HCT116 (cell line): ENCODE results near the gene STRBP. TPM values are rescaled to one million over a fixed set of nuclear protein-coding genes. Genes with fewer than 3 reads are reported as not detected.

ENCODE experiments used
- ATAC-seq: fragments of 200-7000 bp; cut with Tn5 transposase; 2 replicates; pipeline ENCODE4 v1.9.1; 2020; ENCODE audit warnings: mild to moderate bottlenecking, moderate library complexity
- BruUV-seq: library from RNA; stranded (reverse); fragments of 400-500 nt; replicated peaks from 2 replicates; lab custom pipeline; 2021; lab: Mats Ljungman, UMichigan
- CTCF ChIA-PET: fragments of 300-600 bp; sonication (Branson Sonifier 250); formaldehyde crosslinking; loops from one replicate; lab custom pipeline; 2021; ENCODE audit warnings: antibody characterized with exemption; lab: Charles Lee
- POLR2A ChIA-PET: fragments of 300-600, 350-600 bp; sonication (Branson Sonifier 250); formaldehyde crosslinking; loops from one replicate; lab custom pipeline; 2021; ENCODE audit warnings: antibody characterized with exemption; lab: Charles Lee
- RAD21 ChIA-PET, 2 experiments: fragments of 300-600 bp; sonication (Branson Sonifier 250); formaldehyde crosslinking; loops; one replicate each; lab custom pipeline; 2023; ENCODE audit warnings: low total read pairs in 2 of 2; ENCODE audit not compliant: uncharacterized antibody in 2 of 2, unreplicated experiment in 2 of 2, low non-redundant PET in 1 of 2; lab: Charles Lee
- DNase-seq: peaks from one replicate; pipeline ENCODE4 v3.0.0-alpha.2; 2010; ENCODE audit warnings: low read depth, low spot score
- H2AFZ ChIP-seq: fragments of 200-600 bp; shearing (Covaris generic), sonication (generic); 2 replicates; pipeline ENCODE4 v1.6.1; 2017; ENCODE audit warnings: low read depth, mixed run types, mixed read lengths, antibody characterized with exemption, low read length; ENCODE audit not compliant: poor library complexity, severe bottlenecking
- H3K27ac ChIP-seq: 2 replicates; pipeline ENCODE4 v1.5.1; 2012; ENCODE audit warnings: low read depth, low read length
- H3K27me3 ChIP-seq: fragments of 200-600 bp; sonication (generic); 2 replicates; pipeline ENCODE4 v1.6.1; 2016; ENCODE audit warnings: mixed run types, low read length, mixed read lengths; ENCODE audit not compliant: insufficient read depth
- H3K36me3 ChIP-seq, 2 experiments: fragments of 200-500 bp in 1 of 2; fragments of 200-600 bp in 1 of 2; sonication (Bioruptor generic) in 1 of 2; sonication (generic) in 1 of 2; 2 replicates each; pipeline versions ENCODE4 v1.5.1 to v1.6.1; 2014 to 2016; ENCODE audit warnings: low read length in 2 of 2, inconsistent platforms in 1 of 2, mixed read lengths in 1 of 2, mixed run types in 1 of 2; ENCODE audit not compliant: insufficient read depth in 2 of 2, control insufficient read depth in 1 of 2
- H3K4me1 ChIP-seq, 2 experiments: fragments of 200-600 bp in 1 of 2; sonication (generic) in 1 of 2; 2 replicates each; pipeline versions ENCODE4 v1.5.1 to v1.6.1; 2012 to 2017; ENCODE audit warnings: low read length in 2 of 2, inconsistent platforms in 1 of 2, mild to moderate bottlenecking in 1 of 2, mixed read lengths in 1 of 2, mixed run types in 1 of 2, moderate library complexity in 1 of 2; ENCODE audit not compliant: insufficient read depth in 2 of 2, control insufficient read depth in 1 of 2
- H3K4me2 ChIP-seq: fragments of 200-600 bp; sonication (generic); 2 replicates; pipeline ENCODE4 v1.6.1; 2017; ENCODE audit warnings: mixed run types, low read length, mixed read lengths
- H3K4me3 ChIP-seq, 2 experiments: fragments of 200-600 bp in 1 of 2; sonication (generic) in 1 of 2; replicated peaks in 1 of 2; 2 replicates each; pipeline ENCODE4 v1.5.1; 2011 to 2016; ENCODE audit warnings: low read length in 2 of 2, control low read depth in 1 of 2, low read depth in 1 of 2, mild to moderate bottlenecking in 1 of 2, mixed read lengths in 1 of 2, mixed run types in 1 of 2
- H3K79me2 ChIP-seq: fragments of 200-600 bp; sonication (generic); 2 replicates; pipeline ENCODE4 v1.6.1; 2017; ENCODE audit warnings: mild to moderate bottlenecking, mixed run types, low read length, moderate library complexity, mixed read lengths; ENCODE audit not compliant: insufficient read depth
- H3K9ac ChIP-seq: fragments of 200-600 bp; sonication (generic); 2 replicates; pipeline ENCODE4 v1.6.1; 2016; ENCODE audit warnings: low read length, mixed read lengths
- H3K9me2 ChIP-seq: fragments of 200-600 bp; sonication (generic), shearing (Covaris generic); 2 replicates; pipeline ENCODE4 v1.6.1; 2017; ENCODE audit warnings: mixed run types, mild to moderate bottlenecking, moderate library complexity; ENCODE audit not compliant: insufficient read depth
- H3K9me3 ChIP-seq, 2 experiments: fragments of 200-500 bp in 1 of 2; fragments of 200-600 bp in 1 of 2; sonication (Bioruptor generic) in 1 of 2; sonication (generic) in 1 of 2; 2 replicates each; pipeline ENCODE4 v1.6.1; 2014 to 2017; ENCODE audit warnings: low read length in 2 of 2, mixed read lengths in 2 of 2, inconsistent platforms in 1 of 2, low read depth in 1 of 2, mild to moderate bottlenecking in 1 of 2, mixed run types in 1 of 2, moderate library complexity in 1 of 2; ENCODE audit not compliant: control insufficient read depth in 1 of 2, insufficient read depth in 1 of 2
- H4K20me1 ChIP-seq: fragments of 200-600 bp; sonication (generic), shearing (Covaris generic); 2 replicates; pipeline ENCODE4 v1.6.1; 2017; ENCODE audit warnings: mixed run types, mild to moderate bottlenecking, moderate library complexity; ENCODE audit not compliant: insufficient read depth
- CBX3 ChIP-seq: IDR thresholded peaks from 2 replicates; pipeline ENCODE4 v1.6.1; 2012; ENCODE audit warnings: low read depth
- CEBPB ChIP-seq: IDR thresholded peaks from 2 replicates; pipeline ENCODE4 v1.6.1; 2012; ENCODE audit warnings: low read depth
- EGR1 ChIP-seq: IDR thresholded peaks from 2 replicates; pipeline ENCODE4 v1.6.1; 2012; ENCODE audit warnings: low read depth
- EZH2phosphoT487 ChIP-seq: fragments of 200-600 bp; IDR thresholded peaks from 2 replicates; pipeline ENCODE4 v1.6.1; 2018; ENCODE audit warnings: antibody characterized with exemption, borderline replicate concordance
- JUND ChIP-seq: IDR thresholded peaks from 2 replicates; pipeline ENCODE4 v1.6.1; 2012
- POLR2AphosphoS5 ChIP-seq: IDR thresholded peaks from 2 replicates; pipeline ENCODE4 v1.6.1; 2011; ENCODE audit warnings: mild to moderate bottlenecking, low read depth, low read length, moderate library complexity
- REST ChIP-seq: IDR thresholded peaks from 2 replicates; pipeline ENCODE4 v1.6.1; 2012; ENCODE audit warnings: low read depth
- SIN3A ChIP-seq: IDR thresholded peaks from 2 replicates; pipeline ENCODE4 v1.6.1; 2012; ENCODE audit warnings: low read depth
- SRF ChIP-seq: IDR thresholded peaks from 2 replicates; pipeline ENCODE4 v1.6.1; 2012; ENCODE audit warnings: low read depth
- TCF7L2 ChIP-seq: IDR thresholded peaks from 2 replicates; pipeline ENCODE4 v1.7.0; 2011; ENCODE audit warnings: borderline replicate concordance, inconsistent platforms; ENCODE audit not compliant: insufficient read depth, insufficient read length; ENCODE audit errors: extremely low read depth
- YY1 ChIP-seq: IDR thresholded peaks from 2 replicates; pipeline ENCODE4 v1.6.1; 2011; ENCODE audit warnings: low read length, low read depth, moderate library complexity, mild to moderate bottlenecking; ENCODE audit not compliant: insufficient replicate concordance; ENCODE audit errors: extremely low read depth
- ZFX ChIP-seq: fragments of 450-650 bp; IDR thresholded peaks from 2 replicates; pipeline ENCODE4 v1.6.1; 2017
- ZNF274 ChIP-seq: fragments of 200-500 bp; sonication (Bioruptor generic); IDR thresholded peaks from 2 replicates; pipeline ENCODE4 v1.6.1; 2014; ENCODE audit warnings: mild to moderate bottlenecking, low read depth, low read length, inconsistent platforms
- intact Hi-C: fragments of 100-400 bp; cut with micrococcal nuclease; formaldehyde crosslinking; loops from 2 replicates; pipeline ENCODE4 v1.10.0; 2022
- total RNA-seq: library from RNA; stranded (reverse); gene quantifications from one replicate; pipeline ENCODE4 v1.2.1, GENCODE V29; 2021; ENCODE audit not compliant: unreplicated experiment

Gene STRBP
- total RNA-seq, 1 experiment from 2014 or later: 30.4 TPM

- no peak overlapping the region for H2AFZ ChIP-seq
- no peaks in the 10 kb centered on the region for H3K9me3 ChIP-seq
- peaks cover 18% of the 10 kb centered on the region for H3K79me2 ChIP-seq
- no peak overlapping the region for H3K27ac ChIP-seq
- H3K4me2 ChIP-seq: no peak overlapping the region
- no peak overlapping the region for H3K9ac ChIP-seq
- H3K4me3 ChIP-seq: no peak overlapping the region
- ATAC-seq: no peak
- H3K9me2 ChIP-seq: no peaks in the 10 kb centered on the region
- H3K4me1 ChIP-seq: peaks cover 0 to 2% of the 10 kb centered on the region in 2 experiments; a peak in 1 of 4 replicates
- no peaks in the 10 kb centered on the region; the same call in 1 of the 2 replicates for H4K20me1 ChIP-seq
- ChIA-PET CTCF (no interaction called here), RAD21 (no interaction called here), POLR2A (no interaction called here)
- no peak for DNase-seq
- no peaks in the 10 kb centered on the region for H3K27me3 ChIP-seq
- intact Hi-C loops: no loop called here
- BruUV-seq: no TSS peak
- TF ChIP-seq EZH2phosphoT487: no peak
- TF ChIP-seq TCF7L2: no peak
- TF ChIP-seq JUND: no peak
- no peak for TF ChIP-seq SIN3A
- TF ChIP-seq YY1: no peak
- TF ChIP-seq POLR2AphosphoS5: no peak
- TF ChIP-seq EGR1: no peak
- no peak for TF ChIP-seq ZNF274
- no peak for TF ChIP-seq CEBPB
- no peak for TF ChIP-seq CBX3
- no peak for TF ChIP-seq REST
- TF ChIP-seq SRF: no peak
- no peak for TF ChIP-seq ZFX
- TF ChIP-seq, all 23 proteins: peak for 0
- no peaks in the 10 kb centered on the region for H3K36me3 ChIP-seq
Observed at GRCh38 chr9:123217128-123217654, 51.2 kb downstream of the STRBP start.
